Measurements from ENCODE around the gene CDH12.

The CDH12 gene

GRCh38 chr5:22521521-22521920, 331.6 kb downstream of the CDH12 start:
- TF ChIP-seq GATA2 (IDR thresholded peaks at IDR 0.05; ENCODE audit: low read depth, low read length) (no peak), GATA3 (IDR thresholded peaks at IDR 0.05; ENCODE audit: low read depth, low read length) (no peak)

- TF ChIP-seq GATA2 (IDR thresholded peaks at IDR 0.05; ENCODE audit: low read depth, low read length) (no peak), GATA3 (IDR thresholded peaks at IDR 0.05; ENCODE audit: low read depth, low read length) (no peak)
Measured at GRCh38 chr5:22514231-22514630, 338.9 kb downstream of the CDH12 start.

GRCh38 chr5:22505891-22506290, 347.3 kb downstream of the CDH12 start:
- no peak for TF ChIP-seq GATA2 (IDR thresholded peaks at IDR 0.05; ENCODE audit: low read depth, low read length)
- TF ChIP-seq GATA3 (IDR thresholded peaks at IDR 0.05; ENCODE audit: low read depth, low read length), result no peak

- TF ChIP-seq GATA2 (IDR thresholded peaks at IDR 0.05; ENCODE audit: low read depth, low read length) (no peak), GATA3 (IDR thresholded peaks at IDR 0.05; ENCODE audit: low read depth, low read length) (no peak)
Measured at GRCh38 chr5:22504411-22504810, 348.7 kb downstream of the CDH12 start.

- TF ChIP-seq GATA3 (IDR thresholded peaks at IDR 0.05; ENCODE audit: low read depth, low read length) (no peak), GATA2 (IDR thresholded peaks at IDR 0.05; ENCODE audit: low read depth, low read length) (no peak)
Measured at GRCh38 chr5:22500556-22500955, 352.6 kb downstream of the CDH12 start.

GRCh38 chr5:22496666-22497065, 356.5 kb downstream of the CDH12 start:
- TF ChIP-seq GATA2 (IDR thresholded peaks at IDR 0.05; ENCODE audit: low read depth, low read length) (no peak), GATA3 (IDR thresholded peaks at IDR 0.05; ENCODE audit: low read depth, low read length) (no peak)

- no peak for TF ChIP-seq GATA3 (IDR thresholded peaks at IDR 0.05; ENCODE audit: low read depth, low read length)
- TF ChIP-seq GATA2 (IDR thresholded peaks at IDR 0.05; ENCODE audit: low read depth, low read length), result no peak
Measured at GRCh38 chr5:22495016-22495720, 358.0 kb downstream of the CDH12 start.

- TF ChIP-seq GATA2 (IDR thresholded peaks at IDR 0.05; ENCODE audit: low read depth, low read length), result no peak
Measured at GRCh38 chr5:22488427-22488826, 364.7 kb downstream of the CDH12 start.

GRCh38 chr5:22480305-22480704, 372.8 kb downstream of the CDH12 start:
- TF ChIP-seq GATA2 (IDR thresholded peaks at IDR 0.05; ENCODE audit: low read depth, low read length) (no peak), GATA3 (IDR thresholded peaks at IDR 0.05; ENCODE audit: low read depth, low read length) (no peak)

- no peak for TF ChIP-seq GATA3 (IDR thresholded peaks at IDR 0.05; ENCODE audit: low read depth, low read length)
Measured at GRCh38 chr5:22473886-22474285, 379.3 kb downstream of the CDH12 start.

- TF ChIP-seq GATA2 (IDR thresholded peaks at IDR 0.05; ENCODE audit: low read depth, low read length) (no peak), GATA3 (IDR thresholded peaks at IDR 0.05; ENCODE audit: low read depth, low read length) (no peak)
Measured at GRCh38 chr5:22471154-22471553, 382.0 kb downstream of the CDH12 start.

GRCh38 chr5:22470408-22470807, 382.7 kb downstream of the CDH12 start:
- TF ChIP-seq GATA3 (IDR thresholded peaks at IDR 0.05; ENCODE audit: low read depth, low read length), result no peak
- TF ChIP-seq GATA2 (IDR thresholded peaks at IDR 0.05; ENCODE audit: low read depth, low read length), result no peak

GRCh38 chr5:22465616-22466015, 387.5 kb downstream of the CDH12 start:
- no peak for TF ChIP-seq GATA2 (IDR thresholded peaks at IDR 0.05; ENCODE audit: low read depth, low read length)
- TF ChIP-seq GATA3 (IDR thresholded peaks at IDR 0.05; ENCODE audit: low read depth, low read length), result no peak

GRCh38 chr5:22465177-22465576, 388.0 kb downstream of the CDH12 start:
- no peak for TF ChIP-seq GATA3 (IDR thresholded peaks at IDR 0.05; ENCODE audit: low read depth, low read length)
- no peak for TF ChIP-seq GATA2 (IDR thresholded peaks at IDR 0.05; ENCODE audit: low read depth, low read length)

GRCh38 chr5:22460189-22460588, 393.0 kb downstream of the CDH12 start:
- TF ChIP-seq GATA2 (IDR thresholded peaks at IDR 0.05; ENCODE audit: low read depth, low read length), result no peak
- no peak for TF ChIP-seq GATA3 (IDR thresholded peaks at IDR 0.05; ENCODE audit: low read depth, low read length)

- TF ChIP-seq GATA2 (IDR thresholded peaks at IDR 0.05; ENCODE audit: low read depth, low read length) (no peak), GATA3 (IDR thresholded peaks at IDR 0.05; ENCODE audit: low read depth, low read length) (no peak)
Measured at GRCh38 chr5:22432905-22433304, 420.2 kb downstream of the CDH12 start.

Data from SH-SY5Y (cell line).